Measurements from ENCODE around the gene IL16.

GRCh38 chr15:81299630-81300273 is 103.1 kb downstream of the IL16 start:
- TF ChIP-seq CTCF (IDR thresholded peaks at IDR 0.05; ENCODE audit: insufficient read depth, low read length, poor library complexity, severe bottlenecking) (no peak), EZH2phosphoT487 (conservative IDR thresholded peaks at IDR 0.05; ENCODE audit: low read length) (no peak)

Data from SU-DHL-6 (cell line).